T1000 (cell line): ENCODE data around the gene AP3B1.
"Not testable (repeated sequence)": the region's sequence is repeated elsewhere in the genome, so short reads cannot be mapped to it uniquely, and the experiment has no call there.

Experiments used
- DNase-seq: peaks from one replicate; lab custom pipeline; 2025; ENCODE audit warnings: mixed read lengths; lab: John Stamatoyannopoulos, UW

Gene AP3B1

DNA sequence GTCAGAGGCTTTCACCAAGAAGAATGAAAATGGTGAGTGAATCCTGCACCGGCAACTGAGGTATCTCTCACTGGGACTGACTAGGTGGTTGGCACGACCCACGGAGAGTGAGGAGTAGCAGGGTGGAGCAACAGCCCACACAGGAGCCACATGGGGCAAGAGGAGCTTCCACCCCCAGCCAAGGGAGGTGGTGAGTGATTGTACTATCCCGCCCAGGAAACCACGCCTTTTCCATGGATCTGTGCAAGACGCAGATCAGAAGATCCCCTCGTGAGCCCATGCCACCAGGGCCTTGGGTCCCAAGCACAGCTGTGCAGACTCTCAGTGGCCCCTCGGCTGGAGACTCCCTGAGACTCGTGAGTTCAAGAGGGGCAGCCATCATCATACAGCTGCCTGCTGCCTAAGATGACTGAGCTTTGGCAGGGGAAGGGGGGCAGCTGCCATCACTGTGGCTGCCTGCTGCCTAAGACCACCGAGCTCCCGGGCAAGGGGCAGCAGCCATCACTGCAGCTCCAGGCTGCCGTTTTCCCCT, 229.5 kb downstream of the AP3B1 start:
- no peak for DNase-seq

DNA sequence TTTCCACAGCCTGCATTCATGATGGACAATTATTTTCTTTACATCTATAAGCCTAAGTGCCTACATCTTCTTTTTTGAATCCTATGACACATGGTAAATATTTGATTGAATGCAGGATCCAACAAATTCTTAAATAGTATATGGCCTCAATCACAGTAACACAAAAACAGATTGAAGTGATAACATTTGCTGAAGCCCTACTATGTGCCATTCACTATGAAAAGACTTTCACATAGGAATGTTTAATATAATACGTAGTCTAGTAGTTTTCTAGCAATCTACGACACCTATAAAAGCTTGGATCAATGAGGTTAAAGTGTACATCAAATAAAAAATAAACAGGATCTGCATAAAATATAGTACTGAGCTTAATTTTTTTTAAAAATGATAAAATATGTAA, 231.0 kb downstream of the AP3B1 start:
- DNase-seq, result no peak

DNA sequence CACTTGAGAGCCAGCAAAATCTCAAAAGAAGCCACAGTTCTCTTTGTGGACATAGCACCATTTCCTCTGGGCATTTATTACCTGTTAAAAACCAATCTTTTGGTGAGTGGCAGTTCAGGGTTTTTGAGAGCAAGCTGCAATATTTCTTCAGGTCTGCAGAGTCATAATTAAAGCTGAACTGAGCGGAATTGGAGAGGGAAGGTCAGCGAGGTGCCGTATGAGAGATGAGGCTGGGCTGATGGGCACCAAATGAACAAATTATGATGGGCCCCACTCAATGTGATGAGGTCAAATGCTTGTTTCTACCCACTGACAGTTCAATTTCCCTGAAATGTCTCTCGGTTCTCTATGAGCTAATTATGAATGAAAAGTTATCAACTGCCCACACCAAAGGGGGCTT, 231.9 kb downstream of the AP3B1 start:
- no peak for DNase-seq

DNA sequence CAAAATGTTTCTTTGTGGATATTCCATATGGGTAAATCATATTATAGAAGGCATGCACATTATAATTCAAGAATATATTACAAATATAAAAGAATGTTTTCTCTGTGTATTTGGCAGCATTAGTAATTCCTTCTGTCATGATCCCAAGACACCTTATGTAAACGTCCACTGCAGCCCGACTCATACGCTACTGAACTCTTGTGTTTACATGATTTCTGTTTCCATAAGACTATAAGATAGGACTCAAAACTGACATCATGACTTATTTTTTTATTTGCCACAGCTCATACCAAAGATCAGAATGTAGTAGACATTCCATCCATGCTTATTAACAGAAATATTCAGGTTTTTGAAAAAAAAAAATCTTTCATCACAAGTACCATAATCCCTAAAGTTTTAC, 234.1 kb downstream of the AP3B1 start:
- no peak for DNase-seq

DNA sequence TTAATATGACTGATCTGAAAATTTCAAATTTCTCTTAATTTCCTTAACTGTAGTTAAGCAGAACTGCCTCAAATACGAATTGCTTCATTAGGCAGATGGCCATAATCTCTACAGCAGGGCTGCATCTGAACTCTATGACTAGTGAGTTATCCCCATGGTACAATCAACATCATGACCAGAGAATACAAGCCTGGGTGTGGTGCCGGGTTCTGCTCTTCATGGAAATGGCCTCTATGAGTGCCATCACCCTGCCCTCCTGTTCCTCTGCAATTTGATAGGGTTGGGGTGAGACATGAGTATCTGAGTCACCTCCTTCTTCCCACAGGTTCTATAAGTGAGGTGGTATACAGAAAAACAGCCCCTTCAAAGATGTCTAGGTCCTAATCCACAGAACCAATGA, 235.9 kb downstream of the AP3B1 start:
- DNase-seq, result no peak

DNA sequence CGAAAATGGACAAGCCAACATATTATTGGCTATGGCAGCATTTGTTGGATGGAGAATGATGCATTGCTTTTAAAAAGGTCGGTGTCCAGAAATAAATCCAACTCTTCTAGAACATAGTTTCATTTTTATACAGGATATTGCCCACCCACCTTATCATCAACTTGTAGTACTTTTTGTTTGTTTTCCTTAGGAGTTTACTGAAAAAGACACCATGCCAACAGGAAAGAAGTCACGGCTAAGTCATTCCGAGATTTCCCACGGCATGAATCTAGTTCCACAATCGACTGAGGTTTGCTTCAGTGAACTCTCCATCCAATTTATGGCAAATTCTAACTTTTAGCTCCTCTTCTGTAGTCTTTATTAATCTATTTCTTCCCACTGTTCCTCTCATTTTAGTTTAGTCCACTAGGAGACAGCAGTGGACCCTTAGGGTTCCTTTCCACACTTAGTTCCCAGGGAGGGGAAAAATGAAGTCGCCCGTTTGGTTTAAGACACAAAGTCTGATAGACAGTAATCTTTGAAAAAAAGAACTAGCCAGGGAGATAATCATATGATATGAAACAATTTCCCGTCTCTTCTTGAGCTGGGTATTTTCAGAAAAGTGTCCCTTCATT, 237.5 kb downstream of the AP3B1 start:
- DNase-seq, result no peak

DNA sequence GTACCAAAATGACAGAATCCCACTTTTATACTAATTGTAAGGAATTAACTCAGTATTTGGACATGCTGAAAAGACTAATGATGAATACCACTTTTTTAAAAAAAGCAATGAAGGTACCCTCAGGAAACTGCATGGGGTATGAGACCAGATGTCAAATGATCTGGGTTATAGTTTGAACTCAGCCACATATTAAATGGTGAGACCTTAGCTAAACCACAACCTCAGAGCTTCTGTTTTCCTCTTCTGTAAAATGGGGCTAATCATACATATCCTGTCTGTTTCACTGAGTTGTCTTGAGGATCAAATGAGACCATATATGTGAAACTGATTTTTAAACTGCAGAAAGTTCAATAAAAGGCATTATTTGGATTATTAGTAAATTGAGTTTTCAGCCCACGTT, 238.4 kb downstream of the AP3B1 start:
- no peak for DNase-seq

DNA sequence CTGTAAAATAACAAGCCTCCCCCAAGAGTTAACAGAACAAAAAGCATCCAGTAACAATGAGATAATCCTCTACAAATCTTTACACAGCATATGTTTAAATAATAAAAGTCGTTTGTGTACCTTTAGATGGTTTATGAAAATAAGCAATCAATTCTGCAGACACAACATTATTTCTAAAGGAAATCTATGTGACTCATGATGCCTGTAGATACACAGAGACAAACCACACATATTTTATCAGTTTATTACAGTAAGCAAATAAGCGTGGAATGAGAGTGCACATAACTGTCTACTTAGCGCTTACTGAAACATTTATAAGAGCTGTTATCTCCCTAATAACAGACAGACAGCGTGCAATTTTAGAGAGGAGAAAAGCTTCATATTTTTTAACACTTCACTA, 243.6 kb downstream of the AP3B1 start:
- no peak for DNase-seq

DNA sequence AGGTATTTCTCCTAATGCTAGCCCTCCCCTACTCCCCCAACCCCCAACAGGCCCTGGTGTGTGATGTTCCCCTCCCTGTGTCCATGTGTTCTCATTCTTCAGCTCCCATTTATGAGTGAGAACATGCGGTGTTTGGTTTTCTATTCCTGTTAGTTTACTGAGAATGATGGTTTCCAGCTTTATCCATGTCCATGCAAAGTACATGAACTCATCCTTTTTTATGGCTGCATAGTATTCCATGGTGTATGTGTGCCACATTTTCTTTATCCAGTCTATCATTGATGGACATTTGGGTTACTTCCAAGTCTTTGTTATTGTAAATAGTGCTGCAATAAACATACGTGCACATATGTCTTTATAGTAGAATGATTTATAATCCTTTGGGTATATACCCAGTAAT, 247.7 kb downstream of the AP3B1 start:
- not testable (repeated sequence) for DNase-seq

DNA sequence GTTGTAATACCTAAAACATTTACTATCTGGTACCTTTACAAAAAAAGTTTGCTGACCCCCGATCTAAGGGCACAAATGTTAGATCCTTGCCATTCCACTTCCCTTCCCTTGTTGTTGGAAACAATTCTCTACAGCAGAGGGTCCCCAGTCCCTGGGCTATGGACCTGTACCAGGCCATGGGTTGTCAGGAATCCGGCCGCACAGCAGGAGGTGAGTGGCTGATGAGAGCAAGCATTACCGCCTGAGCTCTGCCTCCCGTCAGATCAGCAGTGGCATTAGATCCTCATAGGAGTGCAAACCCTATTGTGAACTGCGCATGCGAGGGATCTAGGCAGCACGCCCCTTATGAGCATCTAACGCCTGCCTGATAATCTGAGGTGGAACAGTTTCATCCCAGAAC, 248.5 kb downstream of the AP3B1 start:
- DNase-seq, result no peak

DNA sequence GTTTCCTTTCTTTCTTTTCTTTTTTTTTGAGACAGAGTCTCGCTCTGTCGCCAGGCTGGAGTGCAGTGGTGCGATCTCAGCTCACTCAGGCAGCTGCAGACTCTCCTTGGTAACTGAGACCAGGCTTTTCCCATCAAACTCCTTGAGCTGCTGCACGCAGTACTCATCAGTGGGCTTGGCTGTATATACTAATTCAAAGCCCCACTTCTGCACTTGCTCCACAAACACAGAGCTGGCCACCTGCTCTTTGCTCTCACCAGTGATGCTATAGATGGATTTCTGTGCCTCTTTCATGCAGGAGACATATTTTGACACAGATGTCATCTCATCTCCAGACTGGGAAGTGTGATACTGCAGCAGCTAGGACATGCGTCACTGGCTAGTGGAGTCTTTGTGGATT, 252.7 kb downstream of the AP3B1 start:
- DNase-seq, result no peak

DNA sequence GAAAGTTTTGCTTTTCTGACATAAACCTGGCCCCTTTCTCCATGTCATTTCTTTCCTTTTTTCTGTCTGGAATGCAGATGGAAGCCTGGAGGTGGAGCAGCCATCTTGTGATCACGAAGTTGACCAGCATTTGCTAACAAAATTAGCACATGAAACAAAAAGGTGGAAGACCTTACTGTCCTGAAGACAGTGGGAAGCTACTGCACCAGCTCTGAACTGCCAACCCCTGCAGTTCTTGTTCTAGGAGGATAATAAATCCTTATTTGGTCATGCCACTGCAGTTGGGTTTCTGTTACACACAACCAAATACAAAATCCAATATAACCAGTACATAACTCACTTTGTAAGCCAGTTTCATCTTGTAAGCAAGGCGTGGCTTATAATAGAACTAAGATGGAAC, 269.0 kb downstream of the AP3B1 start:
- no peak for DNase-seq

DNA sequence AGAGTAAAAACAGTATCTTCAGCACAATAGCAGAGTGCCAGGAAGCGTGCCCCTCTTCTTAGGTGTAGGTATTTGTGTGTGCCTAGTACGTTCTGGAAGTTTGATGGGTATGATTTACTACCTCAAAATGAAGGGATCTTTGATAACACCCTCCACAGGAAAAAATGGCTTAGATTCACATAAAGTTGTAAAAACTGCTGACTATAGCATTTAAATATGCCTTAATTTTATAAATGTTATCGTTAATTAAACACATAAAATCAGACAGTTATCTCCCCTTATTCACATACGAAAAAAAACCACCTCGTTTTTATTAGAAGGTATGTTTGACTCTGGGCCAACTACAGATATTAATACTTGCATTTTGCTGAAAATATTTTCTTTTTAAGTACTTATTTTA, 274.8 kb downstream of the AP3B1 start:
- no peak for DNase-seq

DNA sequence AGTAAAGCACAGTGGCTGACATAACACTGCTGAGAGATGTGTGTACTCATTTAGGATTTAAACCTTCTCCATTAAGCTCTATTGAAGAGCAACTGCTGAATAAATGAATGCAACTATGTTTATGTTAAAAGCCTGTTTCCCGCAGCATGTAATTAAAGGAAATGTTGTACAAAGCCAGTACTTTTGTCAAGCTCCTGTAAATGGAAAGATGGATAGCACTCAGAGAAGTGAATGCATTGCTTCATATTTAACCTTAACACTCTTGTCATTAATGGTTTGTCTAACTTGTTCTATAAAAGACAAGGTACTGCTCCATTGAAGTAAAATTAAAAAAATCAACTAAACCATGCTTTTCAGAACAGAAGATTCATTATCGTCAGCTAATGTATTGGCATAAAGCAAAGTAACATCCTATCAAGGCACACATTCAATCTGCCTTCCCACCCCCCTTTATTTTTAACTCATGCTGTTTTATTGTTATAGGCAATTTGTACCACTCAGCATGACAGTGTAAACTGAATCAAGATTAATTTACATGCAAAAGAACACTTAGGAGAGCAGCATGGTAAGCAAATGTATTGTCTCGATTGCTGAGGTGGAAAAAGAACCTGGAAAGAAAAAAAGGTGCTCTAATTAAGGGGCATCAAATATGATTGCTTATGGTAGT, 277.5 kb downstream of the AP3B1 start:
- DNase-seq, result no peak

DNA sequence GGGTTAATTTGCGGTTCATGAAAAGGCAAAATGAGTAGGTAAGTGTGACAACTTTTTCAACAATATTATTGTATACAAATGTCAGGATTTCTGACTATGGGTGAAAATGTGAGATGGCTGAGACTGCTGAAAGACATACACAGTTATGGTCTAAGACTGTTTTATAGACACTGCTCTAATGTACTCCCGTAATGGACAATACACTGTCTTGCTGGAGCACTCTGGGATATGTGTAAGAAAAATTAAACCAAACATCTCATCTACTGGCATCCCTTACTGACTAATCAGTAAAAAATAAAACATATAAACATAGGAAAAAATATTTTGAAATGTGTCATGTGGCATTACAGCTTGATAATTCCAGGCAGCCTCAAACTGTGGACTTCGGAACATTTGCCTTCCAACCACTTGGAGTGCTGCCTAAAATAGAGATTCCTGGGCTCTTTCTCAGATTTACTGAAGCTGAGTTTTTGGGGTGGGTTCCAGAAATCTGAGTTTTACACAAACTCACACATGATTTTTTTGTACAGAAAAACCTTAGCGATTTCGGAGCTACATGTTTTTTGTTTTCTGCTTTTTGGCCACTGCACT, 284.5 kb downstream of the AP3B1 start:
- DNase-seq, result no peak

DNA sequence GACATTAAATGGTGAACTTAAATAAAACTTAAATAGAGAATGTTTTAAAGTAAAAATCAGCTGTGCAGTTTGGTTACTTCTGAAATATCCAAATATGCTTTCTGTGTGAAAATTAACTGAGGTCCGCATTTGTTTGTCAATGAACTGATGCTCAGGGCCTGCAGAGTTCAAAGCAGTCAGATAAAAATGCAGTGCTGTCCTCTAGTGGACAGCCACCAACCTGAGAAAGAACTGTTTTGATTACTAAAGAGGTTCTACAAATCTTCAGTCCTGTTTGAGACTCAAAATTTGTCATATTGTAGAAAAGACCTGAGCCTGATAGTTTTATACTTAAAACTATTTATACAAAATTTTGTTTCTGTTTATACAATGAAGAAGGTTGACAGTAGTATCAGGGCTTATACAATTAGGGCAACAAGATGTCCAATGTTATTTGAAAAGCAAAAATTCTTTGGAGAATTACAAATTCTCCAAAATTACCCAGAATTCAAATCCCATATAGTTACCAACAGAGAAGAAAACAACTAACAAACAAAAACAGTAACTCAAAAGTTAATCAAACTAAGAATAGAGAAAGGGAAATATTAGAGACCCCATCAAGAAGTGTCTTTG, 286.0 kb downstream of the AP3B1 start:
- DNase-seq, result no peak

DNA sequence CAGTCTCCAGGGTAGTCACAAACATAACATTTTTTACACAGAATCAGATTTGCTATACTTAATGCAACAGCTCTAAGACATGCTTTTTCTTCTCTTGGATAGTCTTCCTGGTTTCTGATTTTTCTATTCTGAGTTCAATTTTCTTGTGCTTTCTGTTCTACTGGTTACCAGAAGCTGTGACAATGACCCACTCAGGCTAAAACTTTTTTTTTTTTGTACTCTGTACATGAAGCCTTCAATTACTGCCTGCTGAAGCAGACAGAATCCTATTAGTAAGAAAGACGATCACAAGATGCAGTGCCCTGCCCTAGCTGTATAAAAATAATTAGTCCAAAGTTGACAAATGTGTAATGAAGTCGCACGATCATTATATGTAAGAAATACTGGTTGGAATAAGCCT, 287.3 kb downstream of the AP3B1 start:
- DNase-seq, result no peak

DNA sequence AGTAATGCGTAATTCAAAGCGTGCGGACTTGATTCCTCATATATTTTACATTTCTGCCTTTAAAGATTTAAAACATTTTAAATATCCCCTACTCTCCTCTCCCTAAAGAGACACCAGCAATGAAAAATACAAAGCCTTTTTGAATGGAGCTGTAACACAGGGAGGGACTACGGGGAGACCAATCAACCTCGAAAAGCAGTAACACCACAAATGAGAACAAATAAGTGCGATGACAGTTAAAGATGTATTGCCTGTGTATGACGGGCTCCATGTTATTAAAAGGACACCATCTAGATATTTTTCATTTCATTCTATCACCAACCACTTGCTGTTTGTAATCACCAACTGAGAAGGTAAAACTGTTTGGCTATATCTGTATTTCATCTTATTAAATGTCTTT, 288.0 kb downstream of the AP3B1 start:
- DNase-seq, result no peak

DNA sequence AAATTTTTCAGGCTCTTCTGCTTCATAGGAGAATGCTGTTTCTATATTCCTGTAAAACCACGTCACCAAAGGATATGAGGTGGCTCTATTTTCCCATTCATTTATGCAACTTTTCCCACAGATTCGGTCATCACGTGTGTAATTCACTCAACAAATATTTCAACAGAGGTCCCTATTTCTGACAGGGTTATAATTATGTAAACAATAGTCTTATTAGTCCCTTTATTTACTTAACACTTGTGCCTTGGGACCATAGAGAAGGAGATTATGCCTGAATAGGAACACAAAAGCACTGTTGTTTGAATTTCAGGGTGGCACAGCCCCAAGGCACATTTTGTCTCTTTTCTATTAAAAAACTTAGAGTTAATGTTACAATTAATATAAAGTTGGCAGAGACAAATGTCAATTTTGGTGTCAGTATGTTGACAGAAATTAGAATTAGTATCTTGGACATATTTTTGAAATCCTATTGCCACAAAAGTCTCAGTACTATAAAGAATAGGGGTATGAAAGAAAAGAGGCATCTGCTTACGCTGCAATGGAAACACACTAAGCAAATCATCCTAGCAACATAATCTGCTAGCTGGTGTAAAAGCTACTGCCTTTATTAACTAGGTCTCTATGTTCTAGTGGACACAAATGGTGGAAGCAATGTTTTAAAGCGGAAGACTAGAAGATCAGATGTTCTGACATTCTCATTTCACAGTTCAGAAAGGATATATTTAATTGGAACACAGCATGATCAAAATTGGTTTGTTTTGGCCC, 289.3 kb downstream of the AP3B1 start:
- DNase-seq, result no peak

DNA sequence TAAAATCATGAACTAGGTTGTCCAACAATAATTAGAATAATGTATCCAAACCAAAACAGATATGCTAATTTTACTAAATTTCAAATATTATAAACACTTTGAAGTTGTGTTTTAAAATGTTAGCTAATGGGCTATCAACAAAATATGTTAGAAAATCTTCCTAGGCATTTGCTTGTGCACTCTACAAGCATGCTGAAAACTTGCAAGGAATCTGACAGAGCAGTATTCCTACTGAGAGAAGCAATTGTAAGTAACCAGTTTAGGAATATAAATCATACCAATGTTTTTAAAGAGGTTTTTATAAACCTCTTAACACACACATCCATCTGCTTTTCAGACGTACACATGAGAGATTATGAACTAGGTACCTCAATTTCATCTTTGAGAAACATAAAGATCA, 289.9 kb downstream of the AP3B1 start:
- no peak for DNase-seq

DNA sequence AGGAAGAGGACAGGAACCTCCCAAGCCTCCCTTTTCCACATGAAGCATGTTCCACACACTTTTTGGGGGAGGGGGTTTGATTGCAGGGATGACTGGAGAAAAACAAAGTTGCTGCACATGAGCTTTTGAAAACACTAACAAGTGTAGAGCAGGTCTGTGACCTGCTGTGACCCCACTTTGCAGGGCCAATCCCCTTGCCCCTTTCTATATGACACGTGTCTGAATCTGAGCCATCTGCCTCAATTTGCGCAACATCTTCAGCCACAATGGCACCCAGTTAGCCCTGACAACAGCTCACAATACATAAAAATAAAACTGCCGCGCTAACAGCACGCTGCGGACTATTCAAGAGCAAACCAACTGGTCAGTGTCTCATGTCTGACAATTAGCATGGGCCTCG, 290.6 kb downstream of the AP3B1 start:
- no peak for DNase-seq

DNA sequence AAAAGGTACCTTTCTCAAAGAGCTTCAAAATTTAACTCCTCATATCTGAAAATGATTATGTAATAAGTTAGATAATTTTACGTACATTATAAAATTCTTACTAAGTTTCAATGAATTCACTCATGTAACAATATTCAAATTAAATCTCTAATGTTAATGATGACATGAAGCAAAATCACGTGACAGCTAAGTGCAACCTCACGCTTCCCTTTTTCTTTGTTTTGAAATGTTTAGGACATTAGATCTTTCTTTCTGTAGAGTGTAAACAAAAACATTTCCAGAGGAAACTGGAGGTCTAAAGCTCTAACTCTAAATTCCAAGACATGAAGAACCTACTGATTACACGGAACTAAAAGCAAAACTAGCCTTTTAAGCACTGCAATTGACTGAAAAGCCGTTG, 291.0 kb downstream of the AP3B1 start:
- no peak for DNase-seq
